Measurements from ENCODE around the gene HCRT. TPM values are rescaled to one million over a fixed set of nuclear protein-coding genes. Genes with fewer than 3 reads are reported as not detected.

The HCRT gene
- total RNA-seq, 2 experiments from 2014 or later, result not detected

- CTCF ChIA-PET (ENCODE audit: unreplicated experiment), result interaction anchor here (1.1 kb wide), 1 partner anchor 69 kb away, joined by 3 read pairs; the partner anchor contains the start of gene DHX58
- H3K4me2 ChIP-seq (ENCODE audit: low read length), result peak within 1 kb of the TSS; percentile 63
- H3K4me3 ChIP-seq (ENCODE audit: low read depth, low read length, poor library complexity, severe bottlenecking), result peak within 1 kb of the TSS; percentile 53
Observed at GRCh38 chr17:42180922-42181850, 4.1 kb downstream of the HCRT start, which contains the start of gene KCNH4. Gene KCNH4 (minus strand): TSS chr17:42181142. CDS start chr17:42180945, 197 bp downstream.

GRCh38 chr17:42180411-42180921, 4.8 kb downstream of the HCRT start:
- H2AFZ ChIP-seq (ENCODE audit: low read length), result no peak overlapping the region
- CTCF ChIA-PET (ENCODE audit: unreplicated experiment), result no interaction called here
- no TSS peak for BruUV-seq (replicated peaks)
- H3K4me3 ChIP-seq (ENCODE audit: low read depth, low read length, poor library complexity, severe bottlenecking), result peak overlapping the region; percentile 53
- no peak for TF ChIP-seq EZH2phosphoT487 (IDR thresholded peaks at IDR 0.05; ENCODE audit: borderline replicate concordance, low read depth, low read length)
- TF ChIP-seq CTCF (conservative IDR thresholded peaks at IDR 0.05; ENCODE audit: low read length), result no peak
- H3K27ac ChIP-seq (ENCODE audit: low read depth, low read length, poor library complexity, severe bottlenecking), result no peak overlapping the region
- H3K36me3 ChIP-seq (ENCODE audit: insufficient read depth, low read length), result no peaks in the 10 kb centered on the region
- H4K20me1 ChIP-seq (ENCODE audit: insufficient read depth, low read length), result no peaks in the 10 kb centered on the region
- no peaks in the 10 kb centered on the region for H3K79me2 ChIP-seq (ENCODE audit: insufficient read depth, low read depth, low read length)
- peaks cover 27% of the 10 kb centered on the region for H3K4me1 ChIP-seq (ENCODE audit: insufficient read depth, low read length, poor library complexity, severe bottlenecking)
- DNase-seq (ENCODE audit: low spot score), result no peak
- intact Hi-C loops (cut with micrococcal nuclease; ENCODE audit: unreplicated experiment), result loop anchor here (2.0 to 10.0 kb wide), 3 partner anchors 48 to 224 kb away; no protein-coding TSS in a partner anchor
- H3K9me2 ChIP-seq (ENCODE audit: insufficient read depth, low read length), result no peaks in the 10 kb centered on the region
- no peaks in the 10 kb centered on the region for H3K9me3 ChIP-seq (ENCODE audit: low read length)
- POLR2A ChIA-PET, result no interaction called here
- H3K4me2 ChIP-seq (ENCODE audit: low read length), result peak overlapping the region; percentile 63

More at GRCh38 chr17:42180922-42181850, 4.1 kb downstream of the HCRT start, which contains the start of gene KCNH4:
- Histone ChIP-seq H3K9me2 (ENCODE audit: insufficient read depth, low read length) (no peaks in the 10 kb centered on the region), H3K36me3 (ENCODE audit: insufficient read depth, low read length) (no peaks in the 10 kb centered on the region), H3K27ac (ENCODE audit: low read depth, low read length, poor library complexity, severe bottlenecking) (no peak within 1 kb of the TSS), H3K4me1 (ENCODE audit: insufficient read depth, low read length, poor library complexity, severe bottlenecking) (peaks cover 27% of the 10 kb centered on the region), H3K9me3 (ENCODE audit: low read length) (no peaks in the 10 kb centered on the region), H4K20me1 (ENCODE audit: insufficient read depth, low read length) (no peaks in the 10 kb centered on the region), H2AFZ (ENCODE audit: low read length) (0 out of 2 replicates have a peak within 1 kb of the TSS, but pooled peaks have one; percentile 2), H3K79me2 (ENCODE audit: insufficient read depth, low read depth, low read length) (no peaks in the 10 kb centered on the region)
- no TSS peak for BruUV-seq (replicated peaks)
- intact Hi-C loops (cut with micrococcal nuclease; ENCODE audit: unreplicated experiment), result loop anchor here (1.0 to 10.0 kb wide), 4 partner anchors 49 to 224 kb away; no protein-coding TSS in a partner anchor
- POLR2A ChIA-PET, result interaction anchor here (0.5 to 0.7 kb wide), 2 partner anchors 27 to 264 kb away, joined by 3 to 5 read pairs; no protein-coding TSS in a partner anchor
- peak; percentile 83 for DNase-seq (ENCODE audit: low spot score)
- TF ChIP-seq CTCF (conservative IDR thresholded peaks at IDR 0.05; ENCODE audit: low read length), result peak; percentile 82
- no peak for TF ChIP-seq EZH2phosphoT487 (IDR thresholded peaks at IDR 0.05; ENCODE audit: borderline replicate concordance, low read depth, low read length)

All from OCI-LY7 (cell line).